Measurements from ENCODE around the gene TMCC1. TPM values are rescaled to one million over a fixed set of nuclear protein-coding genes. Genes with fewer than 3 reads are reported as not detected.

Gene TMCC1
- total and polyA plus RNA-seq, 2 experiments from 2014 or later = 12.3 to 26.9 TPM

- H3K27ac ChIP-seq = no peak overlapping the region
- TF ChIP-seq CTCF (IDR thresholded peaks at IDR 0.05; ENCODE audit: low read depth, low read length) = no peak
- peaks cover 5% of the 10 kb centered on the region for H3K4me1 ChIP-seq (ENCODE audit: low read depth)
- no peaks in the 10 kb centered on the region for H3K9me3 ChIP-seq (ENCODE audit: low read depth)
- H3K4me3 ChIP-seq = no peak overlapping the region
- DNase-seq (ENCODE audit: low read depth in 1 of 2, low spot score in 1 of 2) = peak in 1 of 2 donors; percentile 60
- no peaks in the 10 kb centered on the region for H3K27me3 ChIP-seq
- no peaks in the 10 kb centered on the region for H3K36me3 ChIP-seq
Observed at GRCh38 chr3:129614927-129615363, 278.6 kb downstream of the TMCC1 start.

GRCh38 chr3:129614435-129614834 lies 279.1 kb downstream of the TMCC1 start:
- Histone ChIP-seq H3K27me3 (no peaks in the 10 kb centered on the region), H3K27ac (no peak overlapping the region), H3K4me3 (no peak overlapping the region), H3K4me1 (ENCODE audit: low read depth) (peaks cover 10% of the 10 kb centered on the region), H3K9me3 (ENCODE audit: low read depth) (no peaks in the 10 kb centered on the region), H3K36me3 (no peaks in the 10 kb centered on the region)
- no peak for DNase-seq (ENCODE audit: low read depth in 1 of 2, low spot score in 1 of 2)
- TF ChIP-seq CTCF (IDR thresholded peaks at IDR 0.05; ENCODE audit: low read depth, low read length) = no peak

GRCh38 chr3:129613367-129613740 lies 280.2 kb downstream of the TMCC1 start:
- no peak overlapping the region for H3K27ac ChIP-seq
- no peak for TF ChIP-seq CTCF (IDR thresholded peaks at IDR 0.05; ENCODE audit: low read depth, low read length)
- H3K4me3 ChIP-seq = no peak overlapping the region
- no peaks in the 10 kb centered on the region for H3K36me3 ChIP-seq
- no peaks in the 10 kb centered on the region for H3K27me3 ChIP-seq
- peaks cover 11% of the 10 kb centered on the region for H3K4me1 ChIP-seq (ENCODE audit: low read depth)
- H3K9me3 ChIP-seq (ENCODE audit: low read depth) = no peaks in the 10 kb centered on the region
- DNase-seq (ENCODE audit: low read depth in 1 of 2, low spot score in 1 of 2) = no peak

GRCh38 chr3:129612534-129613366 lies 280.8 kb downstream of the TMCC1 start:
- H3K9me3 ChIP-seq (ENCODE audit: low read depth) = no peaks in the 10 kb centered on the region
- H3K27me3 ChIP-seq = peaks cover under 1% of the 10 kb centered on the region
- H3K27ac ChIP-seq = no peak overlapping the region
- TF ChIP-seq CTCF (IDR thresholded peaks at IDR 0.05; ENCODE audit: low read depth, low read length) = no peak
- no peak overlapping the region for H3K4me3 ChIP-seq
- H3K4me1 ChIP-seq (ENCODE audit: low read depth) = peaks cover 11% of the 10 kb centered on the region
- no peak for DNase-seq (ENCODE audit: low read depth in 1 of 2, low spot score in 1 of 2)
- H3K36me3 ChIP-seq = no peaks in the 10 kb centered on the region

- H3K27me3 ChIP-seq = peaks cover 6% of the 10 kb centered on the region
- peak in 1 of 2 donors; percentile 53 for DNase-seq (ENCODE audit: low read depth in 1 of 2, low spot score in 1 of 2)
- no peaks in the 10 kb centered on the region for H3K36me3 ChIP-seq
- TF ChIP-seq CTCF (IDR thresholded peaks at IDR 0.05; ENCODE audit: low read depth, low read length) = no peak
- no peaks in the 10 kb centered on the region for H3K9me3 ChIP-seq (ENCODE audit: low read depth)
- H3K27ac ChIP-seq = no peak overlapping the region
- H3K4me1 ChIP-seq (ENCODE audit: low read depth) = peaks cover 11% of the 10 kb centered on the region
- no peak overlapping the region for H3K4me3 ChIP-seq
Observed at GRCh38 chr3:129611812-129612533, 281.5 kb downstream of the TMCC1 start.
